CD4-positive, alpha-beta T cell treated with Interleukin-15 for 4 hours (primary cell): ENCODE measurements around the gene CUEDC1.
"Not testable (repeated sequence)": the region's sequence is repeated elsewhere in the genome, so short reads cannot be mapped to it uniquely, and the experiment has no call there.

Experiments
- DNase-seq: peaks from one replicate; pipeline ENCODE4 v3.0.0-alpha.2; 2020; ENCODE audit warnings: low spot score

The CUEDC1 gene

GRCh38 chr17:57985675-57985974, 30.4 kb upstream of the CUEDC1 start:
- DNase-seq: no peak

GRCh38 chr17:57984936-57985674, 29.9 kb upstream of the CUEDC1 start:
- DNase-seq: no peak

- DNase-seq: no peak
Observed at GRCh38 chr17:57984261-57984890, 29.2 kb upstream of the CUEDC1 start.

DNA sequence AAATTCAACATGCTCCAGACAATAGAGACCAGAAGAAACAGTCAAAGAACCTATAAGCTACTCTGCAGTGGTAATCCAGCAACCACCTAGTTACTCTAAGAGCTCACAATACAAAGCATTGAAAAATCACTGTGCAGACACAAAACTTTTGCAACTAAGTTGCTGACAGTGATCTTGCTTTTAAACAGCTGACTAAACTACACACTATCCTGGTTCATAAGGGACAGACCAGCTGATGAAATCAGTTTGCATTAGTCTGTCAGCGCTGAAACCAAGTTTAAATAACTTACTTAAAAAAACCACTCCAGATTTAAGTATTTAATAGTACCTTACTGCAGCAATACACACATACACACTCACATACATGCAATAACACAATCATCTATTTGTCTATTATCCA, 28.2 kb upstream of the CUEDC1 start:
- DNase-seq: no peak

GRCh38 chr17:57982452-57983170, 27.4 kb upstream of the CUEDC1 start:
- DNase-seq: peak; percentile 21

DNA sequence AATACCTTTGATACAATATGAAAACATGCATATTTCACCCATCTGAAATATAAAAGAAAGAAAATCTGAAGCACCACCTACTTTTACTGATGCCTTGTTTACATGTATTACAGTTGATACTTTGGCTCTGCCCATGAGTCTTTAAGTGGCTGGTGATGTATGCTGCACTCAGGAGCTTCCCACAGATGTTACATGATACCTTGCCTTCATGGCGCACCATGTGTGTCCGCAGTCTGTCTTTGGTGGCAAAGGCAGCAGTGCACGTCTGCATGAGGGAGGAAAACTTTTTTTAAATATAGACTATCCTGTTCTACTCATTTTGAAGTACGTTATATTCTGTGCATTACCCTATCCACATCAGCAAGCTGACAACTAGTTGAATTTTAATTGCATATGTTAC, 25.3 kb upstream of the CUEDC1 start:
- no peak for DNase-seq

- no peak for DNase-seq
Observed at GRCh38 chr17:57979076-57979475, 23.9 kb upstream of the CUEDC1 start.

DNA sequence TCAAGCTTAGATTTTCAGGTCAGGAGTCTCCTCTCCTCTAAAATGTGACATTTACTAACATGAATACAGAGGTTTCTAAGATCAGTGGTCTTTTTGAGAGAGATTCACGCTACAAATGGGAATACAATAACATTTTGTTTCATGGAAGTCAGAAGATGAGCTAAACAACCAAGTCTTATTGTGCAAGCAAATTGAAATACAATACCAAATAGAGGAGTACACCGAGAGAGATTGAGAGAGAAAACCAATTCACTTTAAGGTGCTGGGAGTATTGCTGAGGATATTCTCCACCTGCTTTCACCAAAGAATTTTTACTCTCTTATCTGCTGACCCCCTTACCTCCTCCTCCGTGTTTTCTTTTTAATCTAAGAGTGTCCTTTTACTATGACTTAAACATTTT, 21.4 kb upstream of the CUEDC1 start:
- no peak for DNase-seq

DNA sequence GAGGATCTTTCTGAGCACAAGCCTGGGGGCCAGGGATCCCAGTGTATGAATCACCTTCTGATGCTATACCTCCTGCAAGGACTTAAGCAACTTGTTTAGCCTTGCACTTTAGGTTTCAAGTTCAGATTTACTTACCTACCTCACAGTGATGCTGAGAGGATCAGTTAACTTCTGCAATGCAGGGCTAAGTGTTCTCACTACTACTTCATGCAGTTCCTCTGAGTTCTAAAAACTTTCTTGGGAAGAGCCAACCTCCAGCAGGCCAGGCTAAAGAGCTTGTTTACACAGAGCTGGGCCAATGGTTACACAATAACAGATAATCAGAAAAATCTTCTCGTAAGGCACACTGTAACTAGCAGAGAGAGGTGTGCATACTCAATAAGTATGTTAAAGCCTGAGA, 19.8 kb upstream of the CUEDC1 start:
- no peak for DNase-seq

DNA sequence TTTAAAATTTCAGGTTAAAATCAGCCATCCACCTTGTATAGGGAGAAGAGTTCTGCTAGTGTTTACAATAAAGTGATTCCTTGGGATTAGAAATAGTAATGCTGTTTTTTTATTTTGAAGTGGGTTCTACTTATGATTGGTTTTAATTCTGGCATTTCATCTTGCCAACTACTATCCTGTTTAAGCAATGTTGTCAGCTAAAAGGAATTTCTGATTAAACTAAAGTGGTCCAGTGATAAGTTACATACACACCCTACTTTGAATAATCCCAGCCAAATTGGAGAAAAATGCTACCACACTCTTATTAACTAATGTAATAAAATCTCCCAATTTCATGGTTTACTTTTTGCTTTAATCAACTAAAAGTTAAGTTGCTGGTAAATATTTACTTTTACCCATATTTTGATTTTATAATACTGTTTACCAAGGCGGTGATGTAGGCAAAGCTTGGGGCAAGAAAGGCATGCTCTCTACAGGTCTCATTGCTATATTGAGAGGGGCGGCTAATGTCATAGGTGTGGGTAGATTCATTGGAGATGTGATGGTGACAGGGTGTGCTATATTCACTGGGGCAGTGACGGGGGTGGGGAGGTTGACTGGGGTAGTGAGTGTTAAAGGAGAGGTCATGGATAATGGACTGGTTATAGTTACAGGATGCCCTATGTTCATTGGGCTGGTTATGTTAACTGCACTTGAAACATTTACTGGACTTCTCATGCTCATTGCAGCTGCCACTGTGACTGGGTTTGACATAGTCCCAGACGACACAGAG, 19.0 kb upstream of the CUEDC1 start:
- DNase-seq: not testable (repeated sequence)

- DNase-seq: no peak
Observed at GRCh38 chr17:57972151-57972550, 16.9 kb upstream of the CUEDC1 start.

- no peak for DNase-seq
Observed at GRCh38 chr17:57971572-57971971, 16.4 kb upstream of the CUEDC1 start.

DNA sequence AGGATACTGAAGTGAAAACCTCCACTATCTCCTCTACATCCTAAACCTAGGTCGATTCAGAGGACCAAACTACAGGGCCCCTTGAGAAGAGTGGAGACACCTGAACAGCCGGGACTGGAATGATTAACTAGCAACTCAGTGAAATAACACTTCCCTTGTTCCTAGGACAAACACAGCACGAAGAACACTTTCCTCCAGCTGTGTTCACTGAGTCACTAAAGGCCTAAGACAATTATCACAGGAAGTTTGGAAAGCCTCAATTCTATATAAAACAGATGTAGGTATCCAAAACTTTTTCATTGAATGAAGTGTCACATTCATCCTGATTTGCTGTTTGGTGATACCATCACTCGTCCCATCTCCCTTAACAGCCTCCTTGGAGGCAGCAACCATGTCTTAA, 15.5 kb upstream of the CUEDC1 start:
- no peak for DNase-seq

- no peak for DNase-seq
Observed at GRCh38 chr17:57968456-57968855, 13.2 kb upstream of the CUEDC1 start.

GRCh38 chr17:57966875-57967274, 11.7 kb upstream of the CUEDC1 start:
- DNase-seq: no peak

DNA sequence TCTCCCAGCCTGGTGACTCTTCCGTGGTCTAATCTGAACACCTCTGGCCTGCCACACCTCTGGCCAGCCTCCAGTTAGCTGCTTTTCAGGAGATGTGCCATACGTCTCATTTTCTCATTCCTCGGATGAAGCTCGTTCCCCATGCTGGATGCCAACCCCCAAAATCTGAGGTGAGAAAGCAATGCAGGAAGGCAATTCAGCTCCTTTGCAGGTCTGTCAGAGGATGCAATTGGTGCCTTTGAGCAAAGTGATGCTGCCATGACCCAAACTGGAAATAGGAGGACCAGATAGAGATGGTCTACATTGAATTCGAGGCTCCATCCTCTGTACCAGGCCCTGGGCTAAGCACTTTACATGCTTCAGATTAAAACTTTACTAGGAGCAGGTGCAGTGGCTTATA, 11.0 kb upstream of the CUEDC1 start:
- DNase-seq: no peak

DNA sequence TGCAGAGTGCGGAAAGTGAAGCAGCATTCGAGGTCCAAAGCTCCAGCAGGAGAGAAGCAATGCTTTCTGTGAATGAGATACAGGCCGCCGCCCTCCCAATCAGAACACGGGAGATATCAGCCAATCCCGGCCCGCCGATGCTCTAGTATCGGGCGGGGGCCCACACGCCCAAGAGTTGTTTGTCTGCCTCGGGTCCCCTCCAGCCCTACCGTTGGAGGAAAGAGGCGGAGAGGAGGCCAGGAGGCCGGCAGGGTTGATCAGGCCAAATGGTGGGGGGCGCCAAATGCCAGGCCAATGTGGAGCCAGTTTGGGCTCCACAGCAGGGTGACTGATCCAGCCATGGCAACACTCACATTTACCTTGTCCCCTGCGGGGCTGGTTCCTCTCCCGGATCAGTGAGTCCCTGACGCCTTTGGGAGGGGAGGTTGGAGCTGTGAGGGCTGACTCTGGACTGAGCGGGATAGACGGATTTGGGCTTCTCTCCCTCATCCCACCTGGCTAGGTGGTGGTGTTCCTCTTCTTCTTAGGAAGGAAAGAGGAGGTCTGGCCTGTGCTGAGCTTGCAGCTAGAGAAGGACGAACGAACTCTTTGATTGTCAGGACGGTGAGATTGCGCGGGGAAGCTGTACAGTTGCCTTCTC, 10.4 kb upstream of the CUEDC1 start:
- DNase-seq: no peak

GRCh38 chr17:57963149-57963511, 7.9 kb upstream of the CUEDC1 start:
- no peak for DNase-seq

GRCh38 chr17:57962279-57963148, 7.3 kb upstream of the CUEDC1 start:
- DNase-seq: no peak

- DNase-seq: no peak
Observed at GRCh38 chr17:57959929-57960328, 4.7 kb upstream of the CUEDC1 start.

GRCh38 chr17:57958391-57958790, 3.2 kb upstream of the CUEDC1 start:
- DNase-seq: not testable (repeated sequence)
